Measurements from ENCODE around the gene QPCT.
"Not testable (repeated sequence)": the region's sequence is repeated elsewhere in the genome, so short reads cannot be mapped to it uniquely, and the experiment has no call there.

Gene QPCT

GRCh38 chr2:37377187-37377532, 32.7 kb downstream of the QPCT start:
- TF ChIP-seq, protein P1, sequence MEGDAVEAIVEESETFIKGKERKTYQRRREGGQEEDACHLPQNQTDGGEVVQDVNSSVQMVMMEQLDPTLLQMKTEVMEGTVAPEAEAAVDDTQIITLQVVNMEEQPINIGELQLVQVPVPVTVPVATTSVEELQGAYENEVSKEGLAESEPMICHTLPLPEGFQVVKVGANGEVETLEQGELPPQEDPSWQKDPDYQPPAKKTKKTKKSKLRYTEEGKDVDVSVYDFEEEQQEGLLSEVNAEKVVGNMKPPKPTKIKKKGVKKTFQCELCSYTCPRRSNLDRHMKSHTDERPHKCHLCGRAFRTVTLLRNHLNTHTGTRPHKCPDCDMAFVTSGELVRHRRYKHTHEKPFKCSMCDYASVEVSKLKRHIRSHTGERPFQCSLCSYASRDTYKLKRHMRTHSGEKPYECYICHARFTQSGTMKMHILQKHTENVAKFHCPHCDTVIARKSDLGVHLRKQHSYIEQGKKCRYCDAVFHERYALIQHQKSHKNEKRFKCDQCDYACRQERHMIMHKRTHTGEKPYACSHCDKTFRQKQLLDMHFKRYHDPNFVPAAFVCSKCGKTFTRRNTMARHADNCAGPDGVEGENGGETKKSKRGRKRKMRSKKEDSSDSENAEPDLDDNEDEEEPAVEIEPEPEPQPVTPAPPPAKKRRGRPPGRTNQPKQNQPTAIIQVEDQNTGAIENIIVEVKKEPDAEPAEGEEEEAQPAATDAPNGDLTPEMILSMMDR (IDR thresholded peaks at IDR 0.05; ENCODE audit: insufficient read depth, missing control alignments): no peak
- DNase-seq (ENCODE audit: insufficient read length, low spot score): no peak
- FAIRE-seq: no peak

DNA sequence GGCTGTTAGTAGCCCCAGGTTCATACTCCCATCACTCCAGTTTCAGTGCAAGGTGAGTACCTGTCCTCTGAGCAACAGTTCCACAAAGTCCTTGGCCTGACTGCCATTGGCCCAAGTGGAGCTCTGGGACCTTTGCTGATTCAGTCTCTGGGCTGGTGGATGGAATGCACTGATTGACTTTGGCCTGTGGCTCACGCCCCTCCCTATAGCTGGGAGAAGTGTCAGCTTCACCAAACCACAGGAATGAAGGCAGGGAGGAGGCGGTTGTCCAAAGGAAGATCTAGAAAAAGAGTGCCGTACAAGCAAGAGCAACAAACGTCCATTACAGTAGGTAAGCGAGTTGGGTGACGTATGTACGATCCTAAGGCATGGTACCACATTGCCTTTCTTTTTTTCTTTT, 34.0 kb downstream of the QPCT start:
- DNase-seq (ENCODE audit: insufficient read length, low spot score) (no peak), FAIRE-seq (no peak)
- TF ChIP-seq, protein P1 (IDR thresholded peaks at IDR 0.05; ENCODE audit: insufficient read depth, missing control alignments): no peak

DNA sequence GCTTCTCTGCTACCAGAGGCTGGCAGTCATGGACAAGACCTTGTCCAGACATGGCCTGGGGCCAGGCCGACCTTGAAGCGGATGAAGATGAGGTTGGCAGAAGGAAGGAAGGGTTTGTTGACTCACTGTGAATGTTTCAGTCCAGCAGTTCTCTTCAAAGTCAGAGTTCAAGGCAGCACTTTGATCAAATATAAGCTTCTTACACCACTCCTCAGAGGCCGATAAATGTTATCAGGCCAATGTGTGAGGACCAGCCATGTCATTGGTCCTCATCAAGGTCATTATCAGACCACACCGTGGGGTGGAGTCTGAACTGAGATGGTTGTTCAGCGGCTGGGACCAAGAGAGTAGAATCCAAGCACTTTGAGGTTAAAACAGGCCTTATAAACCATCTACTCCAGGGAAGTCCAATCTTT, 35.5 kb downstream of the QPCT start:
- no peak for FAIRE-seq
- TF ChIP-seq, protein P1 (IDR thresholded peaks at IDR 0.05; ENCODE audit: insufficient read depth, missing control alignments): no peak
- DNase-seq (ENCODE audit: insufficient read length, low spot score): no peak

DNA sequence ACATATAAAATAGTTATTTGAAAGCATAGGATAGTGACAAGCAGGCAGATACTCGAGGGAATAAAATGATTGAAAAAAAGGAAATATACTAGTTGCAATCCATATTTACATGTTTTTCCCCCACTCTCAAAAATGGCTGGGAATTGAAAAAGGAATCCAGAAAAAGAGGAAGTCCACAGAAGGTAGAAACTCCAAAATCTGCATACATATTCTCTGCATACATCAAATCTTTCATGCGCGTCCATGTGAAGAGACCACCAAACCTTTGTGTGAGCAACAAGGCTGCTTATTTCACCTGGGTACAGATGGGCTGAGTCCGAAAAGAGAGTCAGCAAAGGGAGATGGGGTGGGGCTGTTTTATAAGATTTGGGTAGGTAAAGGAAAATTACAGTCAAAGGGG, 36.4 kb downstream of the QPCT start:
- not testable (repeated sequence) for FAIRE-seq; DNase-seq (ENCODE audit: insufficient read length, low spot score)

- DNase-seq (ENCODE audit: insufficient read length, low spot score); FAIRE-seq: not testable (repeated sequence)
These were observed 39.8 kb downstream of the QPCT start for GRCh38 chr2:37384261-37384660.

DNA sequence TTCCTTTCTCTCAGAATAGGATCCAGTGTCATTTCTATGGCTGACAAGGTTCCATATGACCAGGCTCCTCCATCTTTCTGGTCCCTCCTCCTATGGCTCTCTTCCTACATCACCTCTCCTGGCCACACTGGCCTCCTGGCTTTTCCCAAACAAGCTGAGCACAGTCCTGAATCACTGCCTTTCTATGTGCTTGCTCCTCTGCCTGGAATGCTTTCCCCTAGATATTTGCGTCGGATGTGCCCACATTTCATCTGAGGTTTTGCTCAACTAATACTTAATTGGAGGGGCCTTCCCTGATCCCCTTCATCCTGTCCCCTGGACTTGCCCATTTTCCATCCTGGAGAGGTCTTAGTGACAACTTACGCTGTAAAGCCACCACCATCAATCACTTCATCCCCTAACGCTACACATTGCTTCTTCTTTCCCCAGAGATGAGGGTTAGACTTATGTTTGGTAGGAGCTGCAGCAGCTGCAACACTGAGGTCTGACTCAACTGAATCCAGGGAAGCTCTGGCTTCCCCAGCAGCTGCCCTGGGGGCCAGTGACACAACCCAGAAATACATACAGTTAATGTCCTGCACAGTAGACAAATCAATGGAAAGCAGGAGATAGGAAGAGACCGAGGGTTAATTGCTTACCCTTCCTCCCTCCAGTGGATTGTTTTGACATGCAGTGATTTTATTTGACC, 42.9 kb downstream of the QPCT start:
- FAIRE-seq: no peak
- DNase-seq (ENCODE audit: insufficient read length, low spot score): no peak
- TF ChIP-seq, protein P1 (IDR thresholded peaks at IDR 0.05; ENCODE audit: insufficient read depth, missing control alignments): no peak

DNA sequence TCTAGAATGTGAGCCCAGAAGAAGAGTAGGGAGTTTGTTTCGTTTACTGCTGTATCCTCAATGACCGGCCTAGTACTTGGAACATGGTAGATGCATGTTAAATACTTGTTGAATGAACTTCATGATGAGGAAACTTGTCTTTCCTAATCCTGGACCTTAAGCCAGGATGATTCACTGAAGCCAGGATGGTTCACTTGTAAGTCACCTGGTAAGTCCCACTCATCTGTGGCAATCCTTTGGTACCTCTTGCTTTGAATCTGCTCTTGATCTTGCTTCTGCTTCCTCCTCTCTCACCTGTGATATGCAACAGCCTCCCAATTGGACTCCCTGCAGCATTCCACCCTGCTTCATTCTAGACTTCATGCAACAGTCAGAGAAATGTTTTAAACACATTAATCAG, 43.6 kb downstream of the QPCT start:
- DNase-seq (ENCODE audit: insufficient read length, low spot score): no peak
- TF ChIP-seq, protein P1 (IDR thresholded peaks at IDR 0.05; ENCODE audit: insufficient read depth, missing control alignments): no peak
- FAIRE-seq: no peak

GRCh38 chr2:37389395-37389794, 45.0 kb downstream of the QPCT start:
- TF ChIP-seq, protein P1 (IDR thresholded peaks at IDR 0.05; ENCODE audit: insufficient read depth, missing control alignments): no peak
- no peak for FAIRE-seq
- DNase-seq (ENCODE audit: insufficient read length, low spot score): no peak
